Measurements from ENCODE around the gene JAZF1.
"Not testable (repeated sequence)": the region's sequence is repeated elsewhere in the genome, so short reads cannot be mapped to it uniquely, and the experiment has no call there.

Gene JAZF1

GRCh38 chr7:27947586-27948278, 232.9 kb downstream of the JAZF1 start:
- DNase-seq (ENCODE audit: low read depth in 1 of 2, low spot score in 1 of 2) = no peak

- DNase-seq (ENCODE audit: low read depth in 1 of 2, low spot score in 1 of 2) = no peak
Measured at GRCh38 chr7:27946351-27946750, 234.2 kb downstream of the JAZF1 start.

- no peak for DNase-seq (ENCODE audit: low read depth in 1 of 2, low spot score in 1 of 2)
Measured at GRCh38 chr7:27945058-27945795, 235.4 kb downstream of the JAZF1 start.

- DNase-seq (ENCODE audit: low read depth in 1 of 2, low spot score in 1 of 2) = no peak
Measured at GRCh38 chr7:27944643-27945042, 236.0 kb downstream of the JAZF1 start.

- DNase-seq (ENCODE audit: low read depth in 1 of 2, low spot score in 1 of 2) = no peak
Measured at GRCh38 chr7:27943241-27943640, 237.4 kb downstream of the JAZF1 start.

- DNase-seq (ENCODE audit: low read depth in 1 of 2, low spot score in 1 of 2) = no peak
Measured at GRCh38 chr7:27942711-27943110, 237.9 kb downstream of the JAZF1 start.

- DNase-seq (ENCODE audit: low read depth in 1 of 2, low spot score in 1 of 2) = no peak
Measured at GRCh38 chr7:27941522-27941921, 239.1 kb downstream of the JAZF1 start.

GRCh38 chr7:27940341-27940740, 240.3 kb downstream of the JAZF1 start:
- no peak for DNase-seq (ENCODE audit: low read depth in 1 of 2, low spot score in 1 of 2)

- DNase-seq (ENCODE audit: low read depth in 1 of 2, low spot score in 1 of 2) = no peak
Measured at GRCh38 chr7:27939893-27940292, 240.7 kb downstream of the JAZF1 start.

GRCh38 chr7:27936768-27937102, 243.9 kb downstream of the JAZF1 start:
- no peak for DNase-seq (ENCODE audit: low read depth in 1 of 2, low spot score in 1 of 2)

- no peak for DNase-seq (ENCODE audit: low read depth in 1 of 2, low spot score in 1 of 2)
Measured at GRCh38 chr7:27936047-27936767, 244.4 kb downstream of the JAZF1 start.

GRCh38 chr7:27933671-27934565, 246.7 kb downstream of the JAZF1 start:
- no peak for DNase-seq (ENCODE audit: low read depth in 1 of 2, low spot score in 1 of 2)

- DNase-seq (ENCODE audit: low read depth in 1 of 2, low spot score in 1 of 2) = no peak
Measured at GRCh38 chr7:27930910-27931476, 249.6 kb downstream of the JAZF1 start.

GRCh38 chr7:27929127-27929526, 251.5 kb downstream of the JAZF1 start:
- DNase-seq (ENCODE audit: low read depth in 1 of 2, low spot score in 1 of 2) = no peak

GRCh38 chr7:27928001-27928400, 252.6 kb downstream of the JAZF1 start:
- no peak for DNase-seq (ENCODE audit: low read depth in 1 of 2, low spot score in 1 of 2)

- no peak for DNase-seq (ENCODE audit: low read depth in 1 of 2, low spot score in 1 of 2)
Measured at GRCh38 chr7:27925573-27926201, 254.9 kb downstream of the JAZF1 start.

GRCh38 chr7:27923642-27923980, 257.0 kb downstream of the JAZF1 start:
- DNase-seq (ENCODE audit: low read depth in 1 of 2, low spot score in 1 of 2) = no peak

- no peak for DNase-seq (ENCODE audit: low read depth in 1 of 2, low spot score in 1 of 2)
Measured at GRCh38 chr7:27922907-27923641, 257.5 kb downstream of the JAZF1 start.

GRCh38 chr7:27922389-27922788, 258.2 kb downstream of the JAZF1 start:
- DNase-seq (ENCODE audit: low read depth in 1 of 2, low spot score in 1 of 2) = not testable (repeated sequence)

Data from activated T-helper 1 cell treated with anti-CD3 and anti-CD28 coated beads, Interleukin-2, amount 50 U/mL, for 16 hours (primary cell).